GM12878 (cell line): ENCODE data around the gene AFG1L. TPM values are rescaled to one million over a fixed set of nuclear protein-coding genes. Genes with fewer than 3 reads are reported as not detected.

Experiments
- ATAC-seq: fragments of 200-7000 bp; cut with Tn5 transposase; 3 replicates; pipeline ENCODE4 v1.9.1; 2020; ENCODE audit warnings: mild to moderate bottlenecking, moderate library complexity
- BruUV-seq: library from RNA; stranded (reverse); fragments of 400-500 nt; replicated peaks from 2 replicates; lab custom pipeline; 2021; lab: Mats Ljungman, UMichigan
- CTCF ChIA-PET: fragments of 300-600 bp; sonication (Branson Sonifier 250); formaldehyde crosslinking; extraction: SDS; loops from one replicate; lab custom pipeline; 2021; ENCODE audit warnings: inconsistent platforms; lab: Yijun Ruan, JAX
- POLR2A ChIA-PET: fragments of 350-600 bp; formaldehyde crosslinking; extraction: SDS; loops from one replicate; lab custom pipeline; 2021; ENCODE audit warnings: inconsistent platforms; lab: Charles Lee
- RAD21 ChIA-PET: fragments of 300-600 bp; sonication (Branson Sonifier 250); formaldehyde crosslinking; loops from one replicate; lab custom pipeline; 2023; ENCODE audit warnings: antibody characterized with exemption; ENCODE audit not compliant: unreplicated experiment; lab: Charles Lee
- SMC1A ChIA-PET: fragments of 300-600 bp; sonication (Branson Sonifier 250); formaldehyde crosslinking; loops from one replicate; lab custom pipeline; 2023; ENCODE audit not compliant: unreplicated experiment, uncharacterized antibody; lab: Charles Lee
- DNase-seq: peaks from one replicate; pipeline ENCODE4 v3.0.0-alpha.2; 2011; ENCODE audit warnings: low read depth, low spot score
- FAIRE-seq: peaks from 3 replicates; lab custom pipeline; 2011; peaks lifted over from hg19 to GRCh38; lab: Jason Lieb, UNC
- H2AFZ ChIP-seq: 2 replicates; pipeline ENCODE4 v1.6.0; 2011; ENCODE audit warnings: low read depth, low read length, control low read depth; ENCODE audit not compliant: control insufficient read depth
- H3K27ac ChIP-seq: 2 replicates; pipeline ENCODE4 v1.5.1; 2011; ENCODE audit warnings: control low read depth; ENCODE audit not compliant: control insufficient read depth, insufficient read depth
- H3K27me3 ChIP-seq, 2 experiments: replicated peaks in 1 of 2; 2 replicates each; pipeline versions ENCODE4 v1.6.0 to v1.6.1; 2011; ENCODE audit warnings: low read length in 1 of 2; ENCODE audit not compliant: control insufficient read depth in 2 of 2, insufficient read depth in 2 of 2
- H3K36me3 ChIP-seq, 2 experiments: 2 replicates each; pipeline ENCODE4 v1.5.1; 2011; ENCODE audit warnings: low read length in 1 of 2; ENCODE audit not compliant: control insufficient read depth in 2 of 2, insufficient read depth in 2 of 2
- H3K4me1 ChIP-seq: 2 replicates; pipeline ENCODE4 v1.6.1; 2011; ENCODE audit warnings: mild to moderate bottlenecking, low read length, moderate library complexity, mixed read lengths; ENCODE audit not compliant: control insufficient read depth, insufficient read depth
- H3K4me2 ChIP-seq: 2 replicates; pipeline ENCODE4 v1.6.0; 2011; ENCODE audit warnings: control low read depth; ENCODE audit not compliant: control insufficient read depth, insufficient read depth
- H3K4me3 ChIP-seq: fragments of 200-600 bp; sonication (generic); 2 replicates; pipeline ENCODE4 v1.5.1; 2016
- H3K79me2 ChIP-seq: 2 replicates; pipeline ENCODE4 v1.6.0; 2011; ENCODE audit warnings: low read length; ENCODE audit not compliant: control insufficient read depth, insufficient read depth
- H3K9ac ChIP-seq: 2 replicates; pipeline ENCODE4 v1.8.0; 2011; ENCODE audit warnings: low read length, control low read depth, mixed read lengths; ENCODE audit not compliant: control insufficient read depth, insufficient read depth
- H3K9me3 ChIP-seq: replicated peaks from 3 replicates; pipeline ENCODE4 v1.5.1; 2011; ENCODE audit warnings: mild to moderate bottlenecking, low read length; ENCODE audit not compliant: control insufficient read depth, insufficient read depth
- H4K20me1 ChIP-seq: 2 replicates; pipeline ENCODE4 v1.6.0; 2011; ENCODE audit not compliant: control insufficient read depth, insufficient read depth
- CEBPB ChIP-seq, 2 experiments: fragments of 150-350 bp in 1 of 2; IDR thresholded peaks; 2 replicates each; pipeline ENCODE4 v1.6.1; 2012 to 2014; ENCODE audit warnings: low read depth in 2 of 2, low read length in 2 of 2, borderline replicate concordance in 1 of 2, inconsistent platforms in 1 of 2
- GABPA ChIP-seq: IDR thresholded peaks from 2 replicates; pipeline ENCODE4 v1.6.1; 2014; ENCODE audit warnings: antibody characterized with exemption, low read depth, mild to moderate bottlenecking, inconsistent platforms
- POLR2AphosphoS2 ChIP-seq: IDR thresholded peaks from 2 replicates; pipeline ENCODE4 v1.6.1; 2011; ENCODE audit warnings: low read depth, mild to moderate bottlenecking, low read length, improper control_type of control experiment, moderate library complexity
- RELB ChIP-seq: fragments of 450-650 bp; IDR thresholded peaks from 2 replicates; pipeline ENCODE4 v1.6.1; 2017; ENCODE audit warnings: low read depth, mild to moderate bottlenecking, moderate library complexity
- TCF7 ChIP-seq: IDR thresholded peaks from 2 replicates; pipeline ENCODE4 v1.6.1; 2014; ENCODE audit warnings: antibody characterized with exemption, borderline replicate concordance
- WGBS: methylation state at CpG from one replicate; pipeline ENCODE4 v1.1.6; 2016; ENCODE audit warnings: low lambda C conversion rate; ENCODE audit not compliant: insufficient replicate concordance, insufficient coverage; ENCODE audit errors: missing lambda C conversion rate; 5-methylcytosine and 5-hydroxymethylcytosine counted together
- in situ Hi-C: fragments of 300-500 bp; cut with MboI; formaldehyde crosslinking; loops from 9 replicates; pipeline ENCODE4 v1.14.3; 2018; ENCODE audit warnings: mixed read lengths
- intact Hi-C: fragments of 100-400 bp; cut with micrococcal nuclease; formaldehyde crosslinking; loops from one replicate; pipeline ENCODE4 v1.14.2; 2022; ENCODE audit not compliant: unreplicated experiment
- polyA plus RNA-seq, 11 experiments: library from polyadenylated mRNA; depleted of rRNA in 4 of 11; unstranded in 6 of 11; stranded (reverse) in 5 of 11; fragments of >200 nt; fragmentation: Nextera tagmentation in 4 of 11; fragmentation: Illumina TruSeq in 1 of 11; extraction: Ambion mirVana in 4 of 11; extraction: Trizol in 1 of 11; gene quantifications; 1 replicate in 1 of 11; 2 replicates in 10 of 11; pipeline versions ENCODE4 v1.2.1 to v1.2.3, GENCODE V29; 2011 to 2016; ENCODE audit warnings: inconsistent platforms in 2 of 11, missing spikeins in 2 of 11, low read depth in 1 of 11
- total RNA-seq, 4 experiments: library from RNA; depleted of rRNA in 3 of 4; stranded (reverse); fragments of >200 nt in 3 of 4; fragmentation: Illumina TruSeq in 1 of 4; extraction: Trizol in 1 of 4; gene quantifications; 2 replicates each; pipeline versions ENCODE4 v1.2.1 to v1.2.3, GENCODE V29; 2013 to 2021

Gene AFG1L
- total and polyA plus RNA-seq, 10 of the 15 experiments (the other 5 are each of a cell fraction or from before 2014, with no cell fraction given): 2.3 to 9.0 (median 4.3) TPM

- H3K36me3 ChIP-seq: no peaks in the 10 kb centered on the region
- no peak for ATAC-seq
- POLR2A ChIA-PET: interaction anchor here (0.6 kb wide), 1 partner anchor 445 kb away, joined by 6 read pairs; no protein-coding TSS in a partner anchor
- TF ChIP-seq TCF7 (no peak), CEBPB (IDR thresholded peaks at IDR 0.05; ENCODE audit: borderline replicate concordance in 1 of 2, low read depth in 2 of 2, low read length in 2 of 2) (no peak), GABPA (no peak), RELB (no peak)
- TF ChIP-seq, all 136 proteins: peak for 0
- DNase-seq: no peak
- no peaks in the 10 kb centered on the region; a peak in 1 of 4 replicates for H3K27me3 ChIP-seq
- no peak for FAIRE-seq
- in situ Hi-C loops (no loop called here), intact Hi-C loops (no loop called here)
- H4K20me1 ChIP-seq: no peaks in the 10 kb centered on the region; the same call in 1 of the 2 replicates
- H3K4me1 ChIP-seq: 0 out of 2 replicates have a peak, but pooled peaks cover 3% of the 10 kb centered on the region
- SMC1A ChIA-PET: no interaction called here
- RAD21 ChIA-PET: no interaction called here
- H3K4me2 ChIP-seq: no peak overlapping the region
- WGBS: 4% methylated on average over 1 of the region's 1 CpG
- H2AFZ ChIP-seq: no peak overlapping the region
- no peaks in the 10 kb centered on the region for H3K9me3 ChIP-seq
- H3K79me2 ChIP-seq: no peaks in the 10 kb centered on the region
- H3K9ac ChIP-seq: no peak overlapping the region
- no peak overlapping the region for H3K4me3 ChIP-seq
- no peak overlapping the region for H3K27ac ChIP-seq
- CTCF ChIA-PET: no interaction called here
- BruUV-seq: no TSS peak
Measured at GRCh38 chr6:108455688-108456087, 160.8 kb downstream of the AFG1L start.

- CTCF ChIA-PET: interaction anchor here (0.6 kb wide), 1 partner anchor 1146 kb away, joined by 3 read pairs; no protein-coding TSS in a partner anchor
- no peak overlapping the region for H3K27ac ChIP-seq
- SMC1A ChIA-PET: no interaction called here
- WGBS: 80% methylated on average over 4 of the region's 4 CpGs
- no peak overlapping the region for H3K9ac ChIP-seq
- in situ Hi-C loops (no loop called here), intact Hi-C loops (no loop called here)
- TF ChIP-seq POLR2AphosphoS2: no peak
- H2AFZ ChIP-seq: no peak overlapping the region
- no peak for ATAC-seq
- BruUV-seq: no TSS peak
- RAD21 ChIA-PET: no interaction called here
- no peak for FAIRE-seq
- H3K79me2 ChIP-seq: no peaks in the 10 kb centered on the region
- H3K27me3 ChIP-seq: no peaks in the 10 kb centered on the region; a peak in 1 of 4 replicates
- no peak for DNase-seq
- no peak overlapping the region for H3K4me2 ChIP-seq
- no peaks in the 10 kb centered on the region for H3K4me1 ChIP-seq
- H4K20me1 ChIP-seq: no peaks in the 10 kb centered on the region; the same call in 1 of the 2 replicates
- H3K9me3 ChIP-seq: no peaks in the 10 kb centered on the region
- H3K4me3 ChIP-seq: no peak overlapping the region
- POLR2A ChIA-PET: no interaction called here
- H3K36me3 ChIP-seq: no peaks in the 10 kb centered on the region
Measured at GRCh38 chr6:108463784-108464183, 168.9 kb downstream of the AFG1L start.
